Chondrocyte (in vitro differentiated cells): ENCODE results near the gene PLA2G3. TPM values are rescaled to one million over a fixed set of nuclear protein-coding genes. Genes with fewer than 3 reads are reported as not detected.
A peak's percentile ranks its signal among the peaks of the same experiment; 100 is the strongest.

ENCODE experiments used
- DNase-seq: peaks from one replicate; pipeline ENCODE4 v3.0.0; 2021; ENCODE audit warnings: mixed read lengths, low spot score
- H3K27ac Mint-ChIP-seq: one replicate; pipeline ENCODE4 v1.8.0; 2021; ENCODE audit warnings: mild to moderate bottlenecking, moderate library complexity, mixed read lengths; ENCODE audit not compliant: unreplicated experiment
- H3K27me3 Mint-ChIP-seq: 2 replicates; pipeline ENCODE4 v1.8.0; 2021; ENCODE audit warnings: low read depth, mixed read lengths
- H3K36me3 Mint-ChIP-seq: 2 replicates; pipeline ENCODE4 v1.8.0; 2021; ENCODE audit warnings: low read depth, mixed read lengths
- H3K4me1 Mint-ChIP-seq: 2 replicates; pipeline ENCODE4 v1.8.0; 2021; ENCODE audit warnings: low read depth, mild to moderate bottlenecking, mixed read lengths
- H3K4me3 Mint-ChIP-seq: one replicate; pipeline ENCODE4 v1.8.0; 2021; ENCODE audit warnings: mild to moderate bottlenecking, moderate library complexity, mixed read lengths; ENCODE audit not compliant: unreplicated experiment
- H3K9me3 Mint-ChIP-seq: 2 replicates; pipeline ENCODE4 v1.8.0; 2021; ENCODE audit warnings: low read depth, mixed read lengths
- microRNA-seq: library from miRNA; unstranded; fragments of <30 nt; microRNA quantifications from one replicate; pipeline ENCODE4 v1.2.0, GENCODE V29; 2020; ENCODE audit warnings: borderline number of aligned reads
- total RNA-seq: library from RNA; stranded (reverse); gene quantifications from 3 replicates; pipeline ENCODE4 v1.2.1, GENCODE V29; 2021
- TF ChIP-seq, protein P1 (sequence below): fragments of 200-600 bp; sonication (generic); IDR thresholded peaks from 2 replicates; pipeline ENCODE4 v1.5.0; 2021; ENCODE audit warnings: antibody characterized with exemption, mild to moderate bottlenecking, moderate library complexity

Gene PLA2G3
- total RNA-seq, 1 donor from 2014 or later = 0.07 TPM

- Mint-ChIP-seq H3K4me1 (peaks cover 31% of the 10 kb centered on the region), H3K9me3 (no peaks in the 10 kb centered on the region), H3K27ac (no peak overlapping the region), H3K27me3 (no peaks in the 10 kb centered on the region), H3K4me3 (no peak overlapping the region), H3K36me3 (peaks cover 3% of the 10 kb centered on the region)
- TF ChIP-seq, protein P1, sequence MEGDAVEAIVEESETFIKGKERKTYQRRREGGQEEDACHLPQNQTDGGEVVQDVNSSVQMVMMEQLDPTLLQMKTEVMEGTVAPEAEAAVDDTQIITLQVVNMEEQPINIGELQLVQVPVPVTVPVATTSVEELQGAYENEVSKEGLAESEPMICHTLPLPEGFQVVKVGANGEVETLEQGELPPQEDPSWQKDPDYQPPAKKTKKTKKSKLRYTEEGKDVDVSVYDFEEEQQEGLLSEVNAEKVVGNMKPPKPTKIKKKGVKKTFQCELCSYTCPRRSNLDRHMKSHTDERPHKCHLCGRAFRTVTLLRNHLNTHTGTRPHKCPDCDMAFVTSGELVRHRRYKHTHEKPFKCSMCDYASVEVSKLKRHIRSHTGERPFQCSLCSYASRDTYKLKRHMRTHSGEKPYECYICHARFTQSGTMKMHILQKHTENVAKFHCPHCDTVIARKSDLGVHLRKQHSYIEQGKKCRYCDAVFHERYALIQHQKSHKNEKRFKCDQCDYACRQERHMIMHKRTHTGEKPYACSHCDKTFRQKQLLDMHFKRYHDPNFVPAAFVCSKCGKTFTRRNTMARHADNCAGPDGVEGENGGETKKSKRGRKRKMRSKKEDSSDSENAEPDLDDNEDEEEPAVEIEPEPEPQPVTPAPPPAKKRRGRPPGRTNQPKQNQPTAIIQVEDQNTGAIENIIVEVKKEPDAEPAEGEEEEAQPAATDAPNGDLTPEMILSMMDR = no peak
- DNase-seq = no peak
Measured at GRCh38 chr22:31086703-31087330, 53.5 kb downstream of the PLA2G3 start.

DNA sequence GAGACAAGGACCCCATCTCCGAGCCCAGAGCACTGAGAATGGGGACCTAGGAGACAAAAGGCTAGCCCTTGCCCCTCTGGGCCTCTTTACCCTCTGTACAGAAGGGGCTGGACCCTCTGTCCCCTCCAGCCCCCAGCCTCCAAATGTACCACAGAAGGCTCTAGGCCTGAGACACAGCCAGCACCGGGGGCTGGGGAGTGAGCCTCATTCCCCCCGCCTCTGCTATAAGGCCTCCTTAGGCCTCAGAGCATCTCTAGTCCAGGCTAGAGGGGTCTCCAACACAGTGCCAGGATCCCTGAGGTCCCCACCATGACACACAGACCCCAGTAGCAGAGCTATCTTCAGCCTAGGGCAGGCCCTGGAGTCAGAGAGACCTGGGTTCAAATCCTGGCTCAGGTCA lies 54.4 kb downstream of the PLA2G3 start:
- TF ChIP-seq, protein P1 = no peak
- no peak for DNase-seq
- Mint-ChIP-seq H3K4me1 (peaks cover 35% of the 10 kb centered on the region), H3K9me3 (no peaks in the 10 kb centered on the region), H3K27me3 (no peaks in the 10 kb centered on the region), H3K36me3 (peaks cover 3% of the 10 kb centered on the region), H3K4me3 (no peak overlapping the region), H3K27ac (no peak overlapping the region)

- TF ChIP-seq, protein P1 = no peak
- no peaks in the 10 kb centered on the region for H3K27me3 Mint-ChIP-seq
- peak overlapping the region; percentile 77 for H3K27ac Mint-ChIP-seq
- H3K4me1 Mint-ChIP-seq = peaks cover 38% of the 10 kb centered on the region
- H3K9me3 Mint-ChIP-seq = no peaks in the 10 kb centered on the region
- no peak for DNase-seq
- H3K4me3 Mint-ChIP-seq = peak overlapping the region; percentile 70
- peaks cover 3% of the 10 kb centered on the region for H3K36me3 Mint-ChIP-seq
Measured at GRCh38 chr22:31085493-31085824, 54.8 kb downstream of the PLA2G3 start.

GRCh38 chr22:31084811-31085492 lies 55.4 kb downstream of the PLA2G3 start:
- Mint-ChIP-seq H3K36me3 (peaks cover 3% of the 10 kb centered on the region), H3K27me3 (no peaks in the 10 kb centered on the region), H3K4me3 (peak overlapping the region; percentile 83), H3K4me1 (peaks cover 39% of the 10 kb centered on the region), H3K9me3 (no peaks in the 10 kb centered on the region), H3K27ac (peak overlapping the region; percentile 90)
- no peak for DNase-seq
- TF ChIP-seq, protein P1 = peak; percentile 99

Small RNA genes within 50 kb of the gene (microRNA-seq; reads per million reads assigned to microRNA genes)
- gene MIR3928 = 7.8 reads per million, percentile 15 among the genes with 10 or more reads in this experiment

Other genes starting within 250 kb of the PLA2G3 start
- gene MORC2, start 171.7 kb downstream of the PLA2G3 start, total RNA-seq = 29.3 to 31.6 TPM (median 29.6 TPM) in 3 replicates
- gene TUG1, start 171.2 kb downstream of the PLA2G3 start, total RNA-seq = 74.7 to 81.4 TPM (median 76.8 TPM) in 3 replicates
- gene SMTN, start 59.2 kb downstream of the PLA2G3 start, total RNA-seq = 37.9 to 58.1 TPM (median 47.2 TPM) in 3 replicates
- 200 to 228 TPM (median 217 TPM) in 3 replicates for gene SELENOM, start 32.9 kb downstream of the PLA2G3 start, total RNA-seq
- 3.5 to 5.9 TPM (median 5.2 TPM) in 3 replicates for gene INPP5J, start 17.5 kb downstream of the PLA2G3 start, total RNA-seq
- gene RNF185, start 19.7 kb upstream of the PLA2G3 start, total RNA-seq = 28.6 to 36.9 TPM (median 35.8 TPM) in 3 replicates
- 54.4 to 91.0 TPM (median 58.6 TPM) in 3 replicates for gene LIMK2, start 71.8 kb upstream of the PLA2G3 start, total RNA-seq
- 5.0 to 6.8 TPM (median 5.6 TPM) in 3 replicates for gene PIK3IP1, start 152.0 kb upstream of the PLA2G3 start, total RNA-seq
- gene PATZ1, start 205.8 kb upstream of the PLA2G3 start, total RNA-seq = 18.6 to 19.9 TPM (median 18.9 TPM) in 3 replicates